ENCODE measurements around the gene BRD4. TPM values are rescaled to one million over a fixed set of nuclear protein-coding genes. Genes with fewer than 3 reads are reported as not detected.
A peak's percentile ranks its signal among the peaks of the same experiment; 100 is the strongest.

BRD4 gene
- total RNA-seq, 1 donor from 2014 or later = 136 TPM

- H3K36me3 Mint-ChIP-seq (ENCODE audit: low read depth, unreplicated experiment) = peaks cover 30% of the 10 kb centered on the region
- H3K27ac Mint-ChIP-seq (ENCODE audit: unreplicated experiment) = no peak overlapping the region
Observed at GRCh38 chr19:15274477-15274876, 57.9 kb downstream of the BRD4 start.

GRCh38 chr19:15269806-15270205 lies 62.5 kb downstream of the BRD4 start:
- H3K4me1 Mint-ChIP-seq (ENCODE audit: unreplicated experiment) = peaks cover 3% of the 10 kb centered on the region
- no peak for TF ChIP-seq CTCF (IDR thresholded peaks at IDR 0.05; ENCODE audit: unreplicated experiment)
- H3K27me3 Mint-ChIP-seq (ENCODE audit: unreplicated experiment) = peaks cover 9% of the 10 kb centered on the region
- no peaks in the 10 kb centered on the region for H3K9me3 Mint-ChIP-seq (ENCODE audit: unreplicated experiment)
- H3K27ac Mint-ChIP-seq (ENCODE audit: unreplicated experiment) = no peak overlapping the region
- no peak overlapping the region for H3K4me3 Mint-ChIP-seq (ENCODE audit: unreplicated experiment)
- DNase-seq (ENCODE audit: low spot score) = no peak
- peaks cover 59% of the 10 kb centered on the region for H3K36me3 Mint-ChIP-seq (ENCODE audit: low read depth, unreplicated experiment)

More at GRCh38 chr19:15274477-15274876, 57.9 kb downstream of the BRD4 start:
- DNase-seq (ENCODE audit: low spot score) = no peak
- Mint-ChIP-seq H3K27me3 (ENCODE audit: unreplicated experiment) (peaks cover 8% of the 10 kb centered on the region), H3K4me3 (ENCODE audit: unreplicated experiment) (no peak overlapping the region), H3K4me1 (ENCODE audit: unreplicated experiment) (peaks cover 13% of the 10 kb centered on the region), H3K9me3 (ENCODE audit: unreplicated experiment) (no peaks in the 10 kb centered on the region)
- no peak for TF ChIP-seq CTCF (IDR thresholded peaks at IDR 0.05; ENCODE audit: unreplicated experiment)

- no peak for DNase-seq (ENCODE audit: low spot score)
- H3K9me3 Mint-ChIP-seq (ENCODE audit: unreplicated experiment) = no peaks in the 10 kb centered on the region
- peaks cover 59% of the 10 kb centered on the region for H3K36me3 Mint-ChIP-seq (ENCODE audit: low read depth, unreplicated experiment)
- TF ChIP-seq CTCF (IDR thresholded peaks at IDR 0.05; ENCODE audit: unreplicated experiment) = no peak
- H3K27ac Mint-ChIP-seq (ENCODE audit: unreplicated experiment) = no peak overlapping the region
- peaks cover 9% of the 10 kb centered on the region for H3K27me3 Mint-ChIP-seq (ENCODE audit: unreplicated experiment)
- H3K4me3 Mint-ChIP-seq (ENCODE audit: unreplicated experiment) = no peak overlapping the region
- H3K4me1 Mint-ChIP-seq (ENCODE audit: unreplicated experiment) = peaks cover 3% of the 10 kb centered on the region
Observed at GRCh38 chr19:15268928-15269253, 63.4 kb downstream of the BRD4 start.

- DNase-seq (ENCODE audit: low spot score) = no peak
- H3K36me3 Mint-ChIP-seq (ENCODE audit: low read depth, unreplicated experiment) = peaks cover 62% of the 10 kb centered on the region
- H3K4me1 Mint-ChIP-seq (ENCODE audit: unreplicated experiment) = peaks cover 3% of the 10 kb centered on the region
- no peaks in the 10 kb centered on the region for H3K9me3 Mint-ChIP-seq (ENCODE audit: unreplicated experiment)
- H3K4me3 Mint-ChIP-seq (ENCODE audit: unreplicated experiment) = no peak overlapping the region
- peaks cover 10% of the 10 kb centered on the region for H3K27me3 Mint-ChIP-seq (ENCODE audit: unreplicated experiment)
- TF ChIP-seq CTCF (IDR thresholded peaks at IDR 0.05; ENCODE audit: unreplicated experiment) = no peak
- peak overlapping the region; percentile 62 for H3K27ac Mint-ChIP-seq (ENCODE audit: unreplicated experiment)
Observed at GRCh38 chr19:15268192-15268927, 64.0 kb downstream of the BRD4 start.

- no peak for DNase-seq (ENCODE audit: low spot score)
- H3K36me3 Mint-ChIP-seq (ENCODE audit: low read depth, unreplicated experiment) = peaks cover 60% of the 10 kb centered on the region
- H3K27me3 Mint-ChIP-seq (ENCODE audit: unreplicated experiment) = peaks cover 10% of the 10 kb centered on the region
- H3K9me3 Mint-ChIP-seq (ENCODE audit: unreplicated experiment) = no peaks in the 10 kb centered on the region
- no peak overlapping the region for H3K4me3 Mint-ChIP-seq (ENCODE audit: unreplicated experiment)
- H3K27ac Mint-ChIP-seq (ENCODE audit: unreplicated experiment) = no peak overlapping the region
- no peak for TF ChIP-seq CTCF (IDR thresholded peaks at IDR 0.05; ENCODE audit: unreplicated experiment)
- peaks cover 3% of the 10 kb centered on the region for H3K4me1 Mint-ChIP-seq (ENCODE audit: unreplicated experiment)
Observed at GRCh38 chr19:15266683-15267082, 65.7 kb downstream of the BRD4 start.
